Activated T-helper 1 cell treated with Interleukin-2 at 50 U/mL for 16 hours (primary cell): ENCODE measurements around the gene KCNK4.

Experiments
- DNase-seq: peaks from one replicate; pipeline ENCODE4 v3.0.0-alpha.2; 2020; ENCODE audit warnings: low read depth

KCNK4 gene

DNA sequence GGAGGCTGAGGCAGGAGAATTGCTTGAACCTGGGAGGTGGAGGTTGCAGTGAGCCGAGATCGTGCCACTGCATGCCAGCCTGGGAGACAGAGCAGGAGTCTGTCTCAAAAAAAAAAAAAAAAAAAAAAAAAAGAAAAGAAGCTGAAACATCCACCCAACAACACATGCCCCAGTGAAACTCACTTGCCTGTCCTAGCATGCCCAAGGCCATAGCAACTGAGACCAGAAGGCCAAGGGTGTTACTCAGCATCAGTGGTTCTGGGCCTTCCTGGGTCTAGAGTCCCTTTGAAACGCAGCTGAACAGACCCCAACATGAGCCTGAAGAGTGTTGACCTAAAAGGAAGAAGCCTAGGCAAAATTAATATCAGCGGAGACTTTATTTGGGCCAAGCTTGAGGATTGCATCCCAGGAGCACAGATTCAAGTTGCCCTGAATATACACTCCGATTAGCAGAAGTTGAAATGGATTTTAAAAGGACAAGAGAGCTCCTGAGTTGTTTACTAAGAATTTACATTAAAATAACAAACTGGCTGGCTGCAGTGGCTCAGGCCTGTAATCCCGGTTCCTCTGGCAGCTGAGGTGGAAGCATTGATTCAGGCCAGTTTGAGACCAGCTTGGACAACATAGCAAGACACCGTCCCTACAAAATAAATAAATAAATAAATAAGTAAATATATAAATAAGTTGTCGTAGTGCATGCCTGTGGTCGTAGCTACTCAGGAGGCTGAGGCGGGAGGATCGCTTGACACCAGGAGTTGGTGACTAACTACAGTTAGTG, 33.8 kb downstream of the KCNK4 start:
- DNase-seq, result no peak

DNA sequence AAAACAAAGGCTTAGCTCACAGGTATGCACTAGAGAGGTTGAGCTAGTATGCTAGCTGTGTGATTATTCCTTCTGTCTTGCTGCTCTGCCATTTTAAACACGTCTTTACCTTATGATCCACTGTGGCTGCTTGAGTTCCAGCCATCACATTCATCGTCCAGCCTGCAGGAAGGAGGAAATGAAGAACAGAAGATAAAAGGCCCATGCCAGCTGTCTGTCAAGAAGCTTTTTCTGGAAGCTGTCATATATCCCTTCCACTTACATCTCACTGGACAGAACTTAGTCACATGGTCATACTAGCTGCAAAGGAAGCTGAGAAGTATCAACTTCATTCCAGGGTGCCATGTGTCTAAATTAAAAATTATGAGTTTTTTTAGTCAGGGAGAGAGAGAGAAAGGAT, 36.3 kb downstream of the KCNK4 start:
- no peak for DNase-seq

DNA sequence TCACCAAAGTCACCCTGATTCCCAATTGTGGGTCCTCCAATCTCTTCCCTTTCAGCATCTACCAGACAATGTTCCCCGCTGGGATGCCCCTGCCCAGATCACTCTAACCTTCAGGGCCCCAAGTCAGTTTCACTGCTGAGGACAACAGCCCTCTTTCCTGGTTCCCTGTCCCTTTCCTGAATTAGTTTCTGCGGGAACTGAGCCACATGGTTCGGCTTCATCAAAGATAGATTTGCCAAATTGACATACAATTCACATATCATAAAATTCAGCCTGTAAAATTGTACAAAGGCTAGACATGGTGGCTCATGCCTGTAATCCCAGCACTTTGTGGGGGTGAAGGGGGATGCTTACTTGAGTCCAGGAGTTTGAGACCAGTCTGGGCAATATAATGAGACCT, 36.9 kb downstream of the KCNK4 start:
- DNase-seq, result no peak

DNA sequence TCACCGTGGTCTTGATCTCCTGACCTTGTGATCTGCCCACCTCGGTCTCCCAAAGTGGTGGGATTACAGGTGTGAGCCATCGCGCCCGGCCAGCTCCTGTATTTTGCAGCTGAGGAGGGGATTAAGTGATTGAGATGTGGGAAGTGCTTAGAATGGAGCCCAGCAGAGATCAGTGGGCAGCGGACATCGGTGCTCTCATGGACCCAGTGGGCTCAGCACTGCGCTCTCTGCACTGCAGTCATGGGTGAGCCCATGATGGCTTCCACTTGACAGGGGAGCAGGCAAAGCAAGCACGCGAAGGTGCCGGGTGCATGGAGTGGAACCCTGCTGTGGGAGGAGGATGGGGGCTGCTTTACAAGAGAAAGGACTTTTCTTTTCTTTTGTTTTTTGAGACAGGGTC, 39.8 kb downstream of the KCNK4 start:
- no peak for DNase-seq

DNA sequence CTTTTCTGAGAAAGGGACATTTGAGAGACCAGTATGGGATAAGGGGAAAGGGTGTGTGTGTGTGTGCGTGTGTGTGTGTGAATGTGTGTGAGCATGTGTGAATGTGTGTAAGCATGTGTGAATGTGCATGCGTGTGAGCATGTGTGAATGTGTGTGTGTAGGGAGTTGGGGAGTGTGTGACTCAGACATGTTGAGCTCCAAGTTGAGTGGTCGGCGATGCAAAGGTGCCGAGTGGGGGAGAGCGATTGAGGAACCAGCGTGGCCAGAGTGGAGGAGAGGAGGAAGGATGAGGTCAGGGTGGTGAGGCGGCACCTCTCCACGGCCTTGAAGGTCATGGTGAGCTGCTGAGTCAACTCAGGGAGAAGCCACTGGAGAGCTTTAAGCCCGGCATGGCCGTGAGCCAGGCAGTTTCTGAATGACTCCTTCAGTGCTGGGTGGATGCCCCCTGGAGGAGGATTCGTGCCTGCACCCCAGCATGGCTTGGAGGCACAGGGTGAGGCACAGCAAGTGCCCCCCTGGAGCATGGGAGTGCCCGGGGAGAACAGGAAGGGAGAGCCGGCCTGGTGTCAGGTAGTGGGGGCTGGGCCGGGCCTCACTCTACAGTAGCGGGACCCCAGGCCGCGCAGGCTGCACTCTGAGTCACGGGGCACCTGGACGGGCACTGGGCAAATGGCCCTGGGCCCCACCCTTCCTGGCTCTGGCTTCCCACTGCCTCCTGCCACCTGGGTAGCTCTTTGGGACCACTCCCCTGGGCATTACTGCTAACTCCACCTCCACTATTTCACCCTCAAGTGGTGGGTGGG, 40.7 kb downstream of the KCNK4 start:
- DNase-seq, result peak; percentile 41

DNA sequence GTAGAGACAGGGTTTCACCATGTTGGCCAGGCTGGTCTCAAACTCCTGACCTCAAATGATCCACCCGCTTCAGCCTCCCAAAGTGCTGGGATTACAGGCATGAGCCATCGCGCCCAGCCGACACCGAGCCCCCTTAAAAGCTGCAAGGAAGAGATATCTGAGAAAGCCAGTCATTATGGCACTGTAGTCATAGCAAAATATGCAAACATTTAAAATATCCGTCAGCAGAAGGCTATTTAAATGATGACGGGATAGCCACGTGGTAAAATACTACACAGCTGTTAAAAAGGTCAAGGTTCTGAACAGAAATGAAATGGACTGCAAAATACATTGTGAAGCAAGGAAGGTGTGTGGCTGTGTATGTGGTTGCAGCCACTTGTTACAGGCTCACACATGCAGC, 42.5 kb downstream of the KCNK4 start:
- DNase-seq, result no peak

DNA sequence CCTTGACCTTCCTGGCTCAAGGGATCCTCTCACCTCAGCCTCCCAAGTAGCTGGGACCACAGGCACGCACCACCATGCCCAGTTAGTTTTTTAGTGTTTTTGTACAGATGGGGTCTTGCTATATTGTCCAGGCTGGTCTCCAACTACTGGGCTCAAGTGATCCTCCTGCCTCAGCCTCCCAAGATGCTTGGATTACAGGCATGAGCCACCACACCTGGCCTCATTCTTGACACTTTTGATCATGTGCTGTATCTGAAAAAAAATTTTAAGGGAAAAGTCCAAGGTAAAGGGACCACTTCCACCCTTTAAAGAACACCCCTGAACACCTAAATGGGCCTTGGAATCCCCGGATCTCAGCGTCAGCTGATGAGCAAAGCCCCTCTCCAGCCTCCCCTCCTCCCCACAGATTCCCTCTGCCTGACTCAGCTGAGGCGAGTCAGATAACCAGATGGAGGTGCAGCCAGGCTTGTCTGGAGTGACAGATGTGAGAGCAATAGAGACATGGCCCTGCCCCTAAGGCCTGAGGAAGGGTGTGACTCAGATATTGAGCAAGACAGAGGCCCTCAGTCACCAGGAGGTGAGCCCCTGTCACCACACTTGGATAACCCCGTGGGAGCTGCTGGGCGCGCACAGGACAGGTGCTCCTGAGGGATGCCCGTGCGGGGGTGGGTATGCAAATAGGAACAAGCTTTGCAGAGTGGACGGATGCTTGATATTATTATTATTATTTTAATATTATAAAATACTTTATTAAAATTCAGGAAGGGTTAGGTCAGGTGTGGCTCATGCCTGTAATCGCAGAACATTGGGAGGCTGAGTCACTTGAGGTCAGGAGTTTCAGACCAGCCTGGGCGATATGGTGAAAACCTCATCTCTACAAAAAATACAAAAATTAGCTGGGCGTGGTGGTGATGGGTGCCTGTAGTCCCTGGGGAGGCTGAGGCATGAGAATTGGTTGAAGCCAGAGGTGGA, 43.9 kb downstream of the KCNK4 start:
- DNase-seq, result no peak

DNA sequence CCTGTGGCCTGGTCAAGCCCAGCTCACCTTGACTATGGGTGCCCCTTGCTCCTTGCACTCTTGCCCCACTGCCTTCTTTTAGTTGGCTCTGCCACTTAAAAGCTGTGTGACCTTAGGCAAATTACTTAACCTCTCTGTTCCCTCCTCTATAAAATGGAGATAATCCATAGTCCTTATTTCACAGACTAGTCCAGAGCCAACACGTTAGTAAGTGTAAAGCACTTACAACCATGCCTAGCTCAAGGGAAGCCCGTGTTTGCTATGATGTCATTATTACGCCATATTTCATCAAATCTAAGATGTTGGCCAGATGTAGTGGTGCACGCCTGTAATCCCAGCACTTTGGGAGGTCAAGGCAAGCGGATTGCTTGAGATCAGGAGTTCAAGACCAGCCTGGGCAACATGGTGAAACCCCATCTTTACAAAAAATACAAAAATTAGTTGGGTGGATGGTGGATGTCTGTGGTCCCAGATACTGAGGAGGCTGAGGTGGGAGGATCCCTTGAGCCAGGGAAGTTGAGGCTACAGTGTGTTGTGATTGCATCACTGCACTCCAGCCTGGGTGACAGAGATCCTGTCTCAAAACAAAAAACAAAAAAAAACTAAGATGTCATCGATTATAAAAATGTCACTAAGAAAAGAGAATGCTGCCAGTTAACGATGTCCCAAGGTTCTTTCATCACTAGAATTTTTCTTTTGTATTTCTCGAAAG, 46.6 kb downstream of the KCNK4 start:
- DNase-seq, result no peak

DNA sequence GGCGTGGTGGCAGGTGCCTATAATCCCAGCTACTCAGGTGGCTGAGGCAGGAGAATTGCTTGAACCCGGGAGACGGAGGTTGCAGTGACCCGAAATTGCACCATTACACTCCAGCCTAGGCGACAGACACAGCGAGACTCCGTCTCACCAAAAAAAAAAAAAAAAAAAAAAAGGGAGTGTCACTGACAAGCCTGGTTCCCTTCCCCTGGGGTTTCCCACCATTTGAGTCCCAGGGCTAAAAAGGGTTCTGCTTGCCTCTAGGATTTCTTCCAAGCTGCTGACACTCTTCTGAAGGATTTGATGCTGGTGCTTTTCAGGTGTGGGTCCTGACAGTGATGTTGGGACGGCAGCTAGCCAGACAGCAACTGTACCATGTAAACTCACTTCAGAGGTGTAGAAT, 47.6 kb downstream of the KCNK4 start:
- no peak for DNase-seq

DNA sequence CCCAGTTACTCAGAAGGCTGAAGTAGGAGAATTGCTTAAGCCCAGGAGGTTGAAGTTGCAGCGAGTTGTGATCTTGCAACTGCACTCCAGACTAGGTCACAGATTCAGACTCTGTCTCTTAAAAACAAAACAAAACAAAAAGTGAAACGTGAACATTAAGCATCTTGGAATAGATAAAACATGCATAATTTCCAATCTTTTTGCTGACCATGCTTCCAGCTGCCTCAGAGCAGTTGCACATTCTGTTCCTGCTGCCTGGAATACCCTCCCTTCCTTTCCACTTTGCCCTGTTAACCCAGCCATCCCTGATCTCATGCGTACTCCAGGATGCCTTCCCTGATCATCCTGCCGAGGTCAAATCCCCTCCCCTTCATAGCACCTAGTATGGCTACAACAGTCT, 48.2 kb downstream of the KCNK4 start:
- no peak for DNase-seq

DNA sequence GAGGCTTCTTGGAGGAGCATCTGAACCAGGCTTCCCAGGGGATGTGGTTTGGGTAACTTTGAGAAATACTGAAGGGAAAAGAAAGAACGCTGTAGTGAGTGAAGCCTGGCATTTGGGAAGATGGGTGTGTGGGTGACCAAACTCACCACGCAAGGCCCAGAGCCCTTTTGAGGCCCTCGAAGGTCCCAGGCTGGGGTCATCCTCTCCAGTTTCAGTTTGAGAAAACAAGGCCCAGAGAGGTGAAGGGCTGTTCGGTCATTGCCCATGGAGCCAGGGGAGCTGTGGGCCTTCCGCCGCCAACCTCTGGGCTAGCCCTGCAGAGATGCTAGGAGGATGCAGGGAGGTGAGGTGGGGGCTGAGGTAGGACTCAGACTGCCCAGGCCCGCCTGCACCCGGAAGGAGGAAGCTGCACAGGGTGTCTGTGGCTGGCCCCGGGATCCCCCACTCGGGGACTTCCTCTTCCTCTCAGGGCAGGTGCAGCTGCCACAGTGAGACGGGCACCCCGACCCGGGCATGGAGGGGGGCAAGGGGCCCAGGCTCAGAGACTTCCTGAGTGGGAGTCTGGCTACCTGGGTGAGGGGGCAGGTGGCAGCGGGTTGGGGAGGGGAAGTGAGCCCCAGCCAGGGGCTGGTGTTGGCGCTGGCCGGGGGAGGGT, 48.8 kb downstream of the KCNK4 start, which contains the start of gene CCDC88B:
Gene CCDC88B, plus strand, starts transcription at position 451 of the 655 bp plus-strand sequence. Its CDS starts 63 bp downstream, at position 514.
- peak; percentile 80 for DNase-seq

DNA sequence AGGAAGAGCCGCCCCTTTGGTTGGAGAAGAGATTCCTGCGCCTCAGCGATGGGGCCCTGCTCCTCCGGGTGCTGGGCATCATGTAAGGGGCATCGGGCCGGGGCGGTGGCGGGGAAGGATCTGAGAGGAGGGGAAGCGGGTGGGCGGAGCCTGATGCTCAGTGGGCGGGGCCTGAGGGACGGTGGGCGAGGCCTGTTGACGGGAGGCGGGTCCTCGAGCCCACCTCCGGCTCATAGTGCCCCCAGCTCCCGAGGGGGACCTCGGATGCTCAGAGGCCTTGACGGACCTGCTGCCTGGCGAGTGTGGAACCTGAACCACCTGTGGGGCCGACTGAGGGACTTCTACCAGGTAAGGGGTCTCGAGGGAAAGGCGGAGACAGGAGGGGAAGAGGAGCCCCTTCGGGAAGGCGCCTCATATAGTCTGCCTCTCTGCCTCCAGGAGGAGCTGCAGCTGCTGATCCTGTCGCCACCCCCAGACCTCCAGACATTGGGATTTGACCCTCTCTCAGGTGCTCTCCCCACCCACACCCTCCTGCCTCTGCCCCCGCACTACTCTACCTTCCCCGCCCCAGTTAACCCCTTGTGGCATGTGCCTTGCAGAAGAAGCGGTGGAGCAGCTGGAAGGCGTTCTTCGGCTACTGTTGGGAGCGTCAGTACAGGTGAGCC, 49.7 kb downstream of the KCNK4 start:
- DNase-seq, result peak; percentile 50

DNA sequence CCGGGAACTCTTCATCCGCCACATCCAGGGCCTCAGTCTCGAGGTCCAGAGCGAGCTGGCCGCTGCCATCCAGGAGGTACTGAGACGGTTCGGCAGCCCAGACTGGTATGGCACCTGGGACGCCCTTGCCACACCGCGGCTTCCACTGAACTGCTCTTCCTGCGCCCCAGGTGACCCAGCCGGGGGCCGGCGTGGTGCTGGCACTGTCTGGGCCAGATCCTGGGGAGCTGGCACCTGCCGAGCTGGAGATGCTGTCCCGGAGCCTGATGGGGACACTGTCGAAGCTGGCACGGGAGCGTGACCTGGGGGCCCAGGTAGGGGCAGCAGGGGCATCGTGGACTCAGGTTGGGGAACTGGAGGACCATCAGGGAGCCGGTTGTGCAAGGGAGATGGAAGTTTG, 50.3 kb downstream of the KCNK4 start:
- no peak for DNase-seq

DNA sequence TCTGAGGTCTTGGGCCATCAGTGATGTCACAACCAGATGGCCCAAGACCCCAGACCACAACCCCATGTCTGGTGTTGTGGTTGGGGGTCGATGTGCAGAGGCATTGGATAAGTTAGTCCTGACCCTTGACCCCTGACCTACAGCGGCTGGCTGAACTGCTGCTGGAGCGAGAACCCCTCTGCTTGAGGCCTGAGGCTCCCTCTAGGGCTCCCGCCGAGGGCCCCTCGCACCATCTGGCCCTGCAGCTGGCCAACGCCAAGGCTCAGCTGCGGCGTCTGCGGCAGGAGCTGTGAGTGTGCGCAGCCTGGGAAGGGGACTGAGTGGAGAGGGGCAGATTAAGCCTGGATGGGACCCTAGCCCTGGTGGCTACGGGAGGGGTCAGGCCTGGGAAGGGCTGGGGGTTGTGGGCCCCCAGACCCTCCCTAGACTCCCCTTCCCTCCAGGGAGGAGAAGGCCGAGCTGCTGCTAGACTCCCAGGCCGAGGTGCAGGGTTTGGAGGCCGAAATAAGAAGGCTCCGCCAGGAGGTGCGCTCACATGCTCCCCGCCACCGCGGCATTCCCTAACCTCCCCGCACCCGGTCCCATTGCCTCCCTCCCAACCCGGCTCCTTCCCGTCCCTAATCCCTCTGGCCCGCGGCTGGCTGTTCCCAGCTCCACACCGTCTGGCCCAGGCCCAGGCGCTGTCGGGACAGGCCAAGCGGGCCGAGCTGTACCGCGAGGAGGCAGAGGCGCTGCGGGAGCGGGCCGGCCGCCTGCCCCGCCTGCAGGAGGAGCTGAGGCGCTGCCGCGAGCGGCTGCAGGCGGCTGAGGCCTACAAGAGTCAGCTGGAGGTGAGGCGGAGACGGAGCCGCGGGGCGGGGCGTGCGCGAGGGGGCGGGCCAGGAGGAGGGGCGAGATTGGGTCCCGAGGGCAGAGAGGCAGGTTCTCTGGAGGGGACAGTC, 51.0 kb downstream of the KCNK4 start:
- peak; percentile 79 for DNase-seq

DNA sequence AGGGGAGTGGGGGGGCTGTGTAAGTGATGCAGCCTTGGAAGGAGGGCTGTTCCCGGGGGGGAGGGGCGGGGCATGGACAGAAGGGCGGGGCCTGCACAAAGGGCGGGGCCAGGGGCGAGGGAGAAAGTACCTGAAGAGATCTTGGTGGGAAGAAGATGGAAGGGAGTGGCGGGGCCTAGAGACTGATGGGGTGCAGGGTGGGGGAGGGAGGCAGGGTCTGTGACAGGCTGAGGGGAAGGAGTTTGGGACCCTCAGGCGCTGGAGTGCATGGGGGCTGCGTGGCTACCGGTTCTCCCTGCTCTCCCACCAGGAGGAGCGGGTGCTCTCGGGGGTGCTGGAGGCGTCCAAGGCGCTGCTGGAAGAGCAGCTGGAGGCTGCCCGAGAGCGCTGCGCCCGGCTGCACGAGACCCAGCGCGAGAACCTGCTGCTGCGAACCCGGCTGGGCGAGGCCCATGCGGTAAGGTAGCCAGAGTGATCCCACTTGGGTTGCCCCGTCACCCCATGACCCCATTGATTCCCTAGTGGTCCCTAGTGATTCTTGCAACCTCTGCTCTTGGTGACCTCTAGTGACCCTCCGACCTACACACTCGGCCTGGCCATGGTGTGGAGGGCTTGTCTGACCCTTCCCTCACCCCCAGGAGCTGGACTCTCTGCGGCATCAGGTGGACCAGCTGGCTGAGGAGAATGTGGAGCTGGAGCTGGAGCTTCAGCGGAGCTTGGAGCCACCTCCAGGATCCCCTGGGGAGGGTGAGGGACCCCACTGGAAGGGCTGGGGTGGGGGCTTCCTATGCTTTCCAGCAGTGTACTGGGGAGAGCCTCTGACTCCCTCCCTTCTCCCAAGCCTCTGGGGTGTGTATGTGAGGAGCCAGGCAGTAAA, 52.0 kb downstream of the KCNK4 start:
- no peak for DNase-seq

DNA sequence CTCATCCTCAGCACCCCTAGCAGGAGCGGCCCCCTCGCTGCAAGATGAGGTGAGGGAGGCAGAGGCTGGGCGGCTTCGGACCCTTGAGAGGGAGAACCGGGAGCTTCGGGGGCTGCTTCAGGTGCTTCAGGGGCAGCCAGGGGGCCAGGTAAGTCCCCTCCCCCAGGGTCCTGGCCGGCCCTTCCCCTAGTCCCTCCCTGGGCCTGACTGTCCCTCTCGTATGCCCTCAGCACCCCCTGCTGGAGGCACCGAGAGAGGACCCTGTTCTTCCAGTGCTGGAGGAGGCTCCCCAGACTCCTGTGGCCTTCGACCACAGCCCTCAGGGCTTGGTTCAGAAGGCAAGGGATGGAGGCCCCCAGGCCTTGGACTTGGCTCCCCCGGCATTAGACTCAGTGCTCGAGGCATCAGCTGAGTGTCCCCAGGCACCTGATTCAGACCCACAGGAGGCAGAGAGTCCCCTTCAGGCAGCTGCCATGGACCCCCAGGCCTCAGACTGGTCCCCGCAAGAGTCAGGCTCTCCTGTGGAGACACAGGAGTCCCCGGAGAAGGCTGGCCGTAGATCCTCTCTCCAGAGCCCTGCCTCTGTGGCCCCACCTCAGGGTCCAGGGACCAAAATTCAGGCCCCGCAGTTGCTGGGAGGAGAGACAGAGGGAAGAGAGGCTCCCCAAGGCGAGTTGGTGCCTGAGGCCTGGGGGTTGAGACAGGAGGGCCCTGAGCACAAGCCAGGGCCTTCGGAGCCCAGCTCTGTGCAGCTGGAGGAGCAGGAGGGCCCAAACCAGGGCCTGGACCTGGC, 52.9 kb downstream of the KCNK4 start:
- DNase-seq, result no peak

DNA sequence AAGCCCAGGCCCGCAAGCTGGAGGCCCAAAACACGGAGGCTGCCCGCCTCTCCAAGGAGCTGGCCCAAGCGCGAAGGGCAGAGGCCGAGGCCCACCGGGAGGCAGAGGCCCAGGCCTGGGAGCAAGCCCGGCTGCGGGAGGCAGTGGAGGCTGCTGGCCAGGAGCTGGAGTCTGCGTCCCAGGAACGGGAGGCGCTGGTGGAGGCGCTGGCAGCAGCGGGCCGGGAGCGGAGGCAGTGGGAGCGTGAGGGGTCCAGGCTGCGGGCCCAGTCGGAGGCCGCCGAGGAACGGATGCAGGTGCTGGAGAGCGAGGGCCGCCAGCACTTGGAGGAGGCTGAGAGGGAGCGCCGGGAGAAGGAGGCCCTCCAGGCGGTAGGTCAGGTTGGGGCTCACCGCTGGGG, 53.7 kb downstream of the KCNK4 start:
- DNase-seq, result no peak
